Non-pigmented ciliary epithelial cell (primary cell): ENCODE measurements around the gene ST3GAL5.
"Not testable (repeated sequence)": the region's sequence is repeated elsewhere in the genome, so short reads cannot be mapped to it uniquely, and the experiment has no call there.

Source experiments
- DNase-seq: peaks from one replicate; pipeline ENCODE4 v3.0.0-alpha.2; 2010; ENCODE audit warnings: low read depth

The ST3GAL5 gene

DNA sequence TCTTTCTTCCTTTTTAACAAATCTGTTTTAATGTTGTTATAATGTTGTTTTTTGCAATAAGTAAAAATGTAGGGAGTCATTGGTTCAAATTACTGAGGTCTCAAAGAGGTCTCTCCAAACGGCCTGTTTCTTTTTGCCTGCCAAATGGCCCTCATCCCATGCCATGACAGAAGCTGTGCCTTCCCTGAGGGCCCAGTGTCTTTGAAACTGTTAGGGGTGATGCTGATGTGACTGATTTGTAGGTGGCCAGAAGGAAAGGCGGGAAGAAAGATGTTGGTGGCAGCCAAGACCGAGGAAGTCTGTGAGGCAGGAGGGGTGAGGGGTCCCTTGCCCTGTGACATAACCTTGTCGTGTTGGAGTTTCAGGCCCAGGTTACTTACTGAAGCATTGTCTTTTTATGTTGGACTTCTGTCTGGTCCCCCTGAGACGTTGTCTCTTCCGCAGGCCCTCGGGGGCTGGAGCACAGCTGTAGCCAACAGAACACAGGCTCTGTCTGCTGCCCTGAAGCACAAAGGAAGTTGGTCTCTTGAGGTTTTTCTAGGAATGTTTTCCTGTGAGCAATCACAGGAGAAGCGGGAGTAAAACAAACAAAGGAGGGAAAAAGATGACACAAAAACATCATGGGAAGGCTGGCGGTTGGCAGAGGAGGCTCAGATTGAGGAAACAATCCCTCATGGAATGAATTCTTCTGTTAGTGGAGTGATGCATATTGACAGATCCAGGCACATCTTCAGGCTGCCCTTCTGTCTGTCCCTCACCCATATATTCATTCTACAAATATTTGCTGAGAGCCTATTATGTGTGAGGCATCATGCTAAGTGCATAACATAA, 4.9 kb upstream of the ST3GAL5 start:
- no peak for DNase-seq

GRCh38 chr2:85892216-85892944, 3.6 kb upstream of the ST3GAL5 start:
- DNase-seq = no peak

DNA sequence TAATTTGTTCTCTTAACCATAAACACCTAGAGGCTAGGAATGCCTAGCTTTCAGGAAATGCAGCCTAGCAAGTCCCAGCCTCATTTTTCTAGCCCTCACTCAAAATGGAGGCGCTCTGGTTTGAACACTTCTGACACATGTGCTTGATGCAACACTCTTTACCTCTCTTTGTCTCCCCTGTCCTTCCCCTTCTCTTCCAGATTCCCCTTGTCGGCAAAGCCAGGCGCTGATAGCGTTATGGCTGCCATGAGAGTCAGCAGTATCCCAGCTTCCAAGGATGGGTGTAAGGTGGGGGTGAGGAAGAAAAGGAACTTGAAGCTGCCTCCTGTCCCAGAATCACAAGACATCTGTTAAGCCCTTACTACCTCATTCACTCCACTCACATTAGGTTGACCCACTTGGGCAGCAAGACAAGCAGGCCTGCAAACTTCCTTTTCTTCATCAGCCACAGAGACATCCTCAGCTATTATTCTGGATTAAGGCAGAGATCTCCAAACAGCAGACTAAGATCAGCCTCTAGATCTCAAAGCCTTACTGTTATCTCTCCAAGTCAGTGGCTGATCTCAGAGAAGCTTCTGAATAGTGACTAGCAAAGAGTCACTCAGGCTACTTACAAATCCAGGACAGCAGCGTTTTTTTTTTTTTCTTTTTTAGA, 1.9 kb upstream of the ST3GAL5 start:
- DNase-seq = no peak

- no peak for DNase-seq
These were observed 964 bp upstream of the ST3GAL5 start for GRCh38 chr2:85889627-85890281.

GRCh38 chr2:85888020-85888683, 638 bp downstream of the ST3GAL5 start:
- DNase-seq = no peak

- no peak for DNase-seq
These were observed 1.2 kb downstream of the ST3GAL5 start for GRCh38 chr2:85887566-85888019.

DNA sequence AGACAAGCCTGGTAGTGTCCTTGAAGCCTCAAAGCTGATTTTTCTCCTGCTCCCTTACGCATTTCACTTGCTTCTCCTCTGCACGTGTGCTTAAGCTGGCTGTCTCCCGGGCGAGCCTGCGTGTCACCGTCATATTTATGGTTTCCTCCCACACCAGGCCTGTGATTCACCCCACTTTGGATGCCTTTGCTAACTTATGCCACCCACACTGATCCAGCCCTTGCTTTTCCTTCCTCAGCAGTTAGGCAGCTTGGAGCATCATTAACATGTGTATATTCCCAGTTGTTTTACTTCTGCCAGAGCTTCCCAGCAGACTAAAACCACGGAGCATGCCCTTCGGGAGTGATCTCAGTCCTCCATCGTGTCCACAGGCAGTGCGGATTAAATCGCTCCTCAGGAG, 2.2 kb downstream of the ST3GAL5 start:
- peak; percentile 87 for DNase-seq

DNA sequence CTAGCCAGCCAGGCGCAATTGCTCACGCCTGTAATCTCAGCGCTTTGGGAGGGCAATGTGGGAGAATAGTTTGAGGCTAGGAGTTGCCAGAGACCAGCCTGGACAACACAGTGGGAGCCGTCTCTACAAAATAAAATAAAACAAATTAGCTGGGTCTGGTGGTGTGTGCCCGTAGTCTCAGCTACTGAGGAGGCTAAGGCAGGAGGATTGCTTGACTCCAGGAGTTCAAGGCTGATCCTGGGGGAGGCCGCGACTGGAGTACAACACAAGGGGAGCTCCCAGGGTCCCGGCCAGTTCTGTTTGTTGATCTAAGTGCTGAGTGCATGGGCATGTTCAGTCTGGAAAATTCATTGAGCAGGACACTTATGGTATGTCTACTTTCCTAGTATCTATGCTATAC, 2.6 kb downstream of the ST3GAL5 start:
- no peak for DNase-seq

- not testable (repeated sequence) for DNase-seq
These were observed 7.0 kb downstream of the ST3GAL5 start for GRCh38 chr2:85881781-85882180.

- not testable (repeated sequence) for DNase-seq
These were observed 8.0 kb downstream of the ST3GAL5 start for GRCh38 chr2:85880716-85881328.

DNA sequence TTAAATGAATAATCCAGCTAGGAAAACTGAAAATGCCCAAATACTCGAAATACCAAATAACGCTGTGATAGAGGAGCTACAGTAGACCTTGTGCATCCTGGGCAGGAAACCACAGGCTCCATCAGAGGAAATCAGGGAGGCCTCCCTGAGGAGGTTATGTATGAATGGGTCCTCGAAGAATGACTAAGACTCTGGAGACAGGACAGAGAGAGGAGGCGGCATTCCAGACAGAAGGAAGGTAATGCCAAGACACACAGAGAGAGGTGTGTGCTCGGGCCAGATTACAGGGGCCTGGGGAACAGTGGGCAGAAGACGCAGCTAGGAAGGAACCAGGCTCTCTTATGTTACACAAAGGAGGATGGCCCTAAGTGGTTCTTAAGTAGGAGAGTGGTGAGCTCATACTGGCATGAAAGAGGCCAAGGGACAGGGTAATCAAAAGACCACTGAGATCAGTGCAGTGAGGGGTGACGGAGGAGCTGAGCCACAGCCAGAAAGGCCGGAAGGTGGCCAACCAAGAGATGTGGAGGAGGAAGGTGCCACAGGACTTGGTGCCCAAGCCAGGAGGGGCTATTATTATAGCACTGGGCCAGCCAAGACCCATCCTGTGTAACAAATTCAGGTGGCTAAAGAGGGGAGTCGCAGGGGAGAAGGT, 9.9 kb downstream of the ST3GAL5 start:
- DNase-seq = no peak

GRCh38 chr2:85875350-85876050, 13.3 kb downstream of the ST3GAL5 start:
- no peak for DNase-seq

DNA sequence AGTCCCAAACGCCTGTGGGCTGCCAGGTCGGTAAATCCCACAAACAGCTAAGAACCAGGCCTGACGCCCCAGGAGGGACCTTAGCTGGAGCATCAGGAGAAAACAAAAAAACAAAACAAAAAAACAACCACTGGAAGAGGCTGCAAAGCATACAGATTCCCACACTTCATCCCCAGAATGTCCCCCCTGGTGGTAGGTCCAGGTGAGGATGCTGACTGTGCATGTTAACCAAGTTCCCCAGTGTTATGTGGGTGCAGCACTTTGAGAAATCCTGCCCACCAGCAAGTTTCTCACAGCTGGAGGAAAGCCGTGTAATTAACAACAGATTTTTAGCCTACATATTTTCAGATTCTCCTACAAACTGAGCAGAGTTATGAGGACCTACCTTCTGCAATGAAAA, 15.1 kb downstream of the ST3GAL5 start:
- DNase-seq = no peak

- no peak for DNase-seq
These were observed 16.1 kb downstream of the ST3GAL5 start for GRCh38 chr2:85872536-85873161.

GRCh38 chr2:85871494-85872164, 17.2 kb downstream of the ST3GAL5 start:
- no peak for DNase-seq

DNA sequence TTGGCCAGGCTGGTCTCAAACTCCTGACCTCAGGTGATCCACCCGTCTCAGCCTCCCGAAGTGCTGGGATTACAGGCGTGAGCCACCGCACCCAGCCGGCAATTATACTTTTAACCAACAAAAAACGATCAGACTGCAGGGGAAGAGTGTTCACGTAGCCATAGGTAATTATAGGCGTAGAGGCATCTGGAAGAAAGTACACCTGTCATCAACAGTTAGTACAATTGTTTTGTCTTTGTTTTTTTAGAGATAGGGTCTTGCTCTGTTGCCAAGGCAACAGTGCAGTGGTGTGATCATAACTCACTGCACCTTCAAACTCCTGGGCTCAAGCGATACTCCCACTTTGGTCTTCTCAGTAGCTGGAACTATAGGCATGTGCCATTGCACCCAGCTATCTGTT, 20.0 kb downstream of the ST3GAL5 start:
- DNase-seq = no peak

DNA sequence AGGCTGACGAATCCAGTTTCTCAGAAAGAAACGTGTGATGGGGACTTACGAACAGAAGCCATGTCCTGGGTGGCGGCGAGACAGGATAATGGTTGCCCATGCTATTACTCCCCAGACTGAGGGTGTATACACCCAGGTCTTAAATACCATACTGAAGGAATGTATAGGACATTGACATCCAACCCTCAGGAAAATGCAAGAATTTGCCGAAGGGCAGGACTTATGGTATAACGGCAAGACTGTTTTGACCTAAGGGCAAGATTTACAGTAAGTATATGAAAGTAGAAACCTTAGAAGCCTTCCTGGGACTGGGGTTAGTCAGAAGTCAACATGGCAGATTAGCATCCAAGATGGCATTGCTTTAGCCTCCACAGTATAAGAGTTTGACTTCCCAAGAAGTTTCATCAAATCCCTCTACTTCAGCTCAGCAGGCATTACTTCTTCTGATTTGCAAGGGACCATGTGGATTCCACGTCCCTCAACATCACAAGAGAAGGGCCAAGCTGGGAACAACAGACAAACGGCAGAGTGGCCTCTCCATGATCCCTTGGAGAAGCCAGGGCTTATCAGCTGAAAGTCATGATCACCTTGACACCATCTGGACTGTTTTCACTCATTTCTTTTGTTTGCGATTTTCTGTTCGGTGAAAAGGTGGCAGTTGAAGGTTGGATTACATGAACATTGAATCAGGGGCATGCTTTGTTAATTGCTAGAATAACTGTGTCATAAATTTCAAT, 21.1 kb downstream of the ST3GAL5 start:
- DNase-seq = no peak

DNA sequence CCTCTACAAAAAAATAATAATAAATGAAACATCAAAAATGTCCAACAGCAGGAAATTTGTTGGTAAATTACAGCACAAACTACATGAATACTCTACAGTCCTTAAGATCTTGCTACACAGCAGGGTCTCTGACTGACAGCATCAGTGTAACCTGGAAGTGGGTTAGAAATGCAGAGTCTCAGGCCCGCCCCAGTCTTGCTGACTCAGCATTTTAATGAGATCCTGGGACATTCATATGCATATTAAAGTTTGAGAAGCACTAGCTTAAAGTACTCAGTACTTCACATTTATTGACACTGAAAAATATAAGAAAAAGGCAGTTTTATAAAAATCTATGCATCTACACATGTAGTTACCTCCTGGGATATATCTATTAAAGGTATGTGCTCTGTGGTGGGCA, 21.7 kb downstream of the ST3GAL5 start:
- DNase-seq = no peak
